HG02852 (cell line): ENCODE results near the gene REM1.

ENCODE experiments used
- ATAC-seq: cut with Tn5 transposase; IDR thresholded peaks from one replicate; pipeline ENCODE4 v1.9.1; 2021; ENCODE audit warnings: mild to moderate bottlenecking, moderate library complexity; ENCODE audit not compliant: unreplicated experiment

The REM1 gene

GRCh38 chr20:31522731-31523130 lies 47.6 kb downstream of the REM1 start:
- ATAC-seq, result no peak

- no peak for ATAC-seq
Measured at GRCh38 chr20:31523361-31524283, 48.5 kb downstream of the REM1 start.

GRCh38 chr20:31527266-31527665 lies 52.2 kb downstream of the REM1 start:
- ATAC-seq, result no peak
